Chondrocyte (in vitro differentiated cells): ENCODE measurements around the gene DCDC2C. TPM values are rescaled to one million over a fixed set of nuclear protein-coding genes. Genes with fewer than 3 reads are reported as not detected.

ENCODE experiments used
- DNase-seq: peaks from one replicate; pipeline ENCODE4 v3.0.0; 2021; ENCODE audit warnings: mixed read lengths, low spot score
- H3K27ac Mint-ChIP-seq: one replicate; pipeline ENCODE4 v1.8.0; 2021; ENCODE audit warnings: mild to moderate bottlenecking, moderate library complexity, mixed read lengths; ENCODE audit not compliant: unreplicated experiment
- H3K27me3 Mint-ChIP-seq: 2 replicates; pipeline ENCODE4 v1.8.0; 2021; ENCODE audit warnings: low read depth, mixed read lengths
- H3K36me3 Mint-ChIP-seq: 2 replicates; pipeline ENCODE4 v1.8.0; 2021; ENCODE audit warnings: low read depth, mixed read lengths
- H3K4me1 Mint-ChIP-seq: 2 replicates; pipeline ENCODE4 v1.8.0; 2021; ENCODE audit warnings: low read depth, mild to moderate bottlenecking, mixed read lengths
- H3K4me3 Mint-ChIP-seq: one replicate; pipeline ENCODE4 v1.8.0; 2021; ENCODE audit warnings: mild to moderate bottlenecking, moderate library complexity, mixed read lengths; ENCODE audit not compliant: unreplicated experiment
- H3K9me3 Mint-ChIP-seq: 2 replicates; pipeline ENCODE4 v1.8.0; 2021; ENCODE audit warnings: low read depth, mixed read lengths
- CTCF ChIP-seq: fragments of 200-600 bp; sonication (generic); IDR thresholded peaks from 2 replicates; pipeline ENCODE4 v1.5.0; 2021; ENCODE audit warnings: antibody characterized with exemption, mild to moderate bottlenecking, moderate library complexity
- total RNA-seq: library from RNA; stranded (reverse); gene quantifications from 3 replicates; pipeline ENCODE4 v1.2.1, GENCODE V29; 2021

The DCDC2C gene
- total RNA-seq, 1 donor from 2014 or later = not detected

- TF ChIP-seq CTCF = no peak
- no peak for DNase-seq
- Mint-ChIP-seq H3K27ac (no peak overlapping the region), H3K4me3 (no peak overlapping the region), H3K9me3 (peaks cover 26% of the 10 kb centered on the region), H3K4me1 (no peaks in the 10 kb centered on the region), H3K27me3 (peaks cover 30% of the 10 kb centered on the region), H3K36me3 (peaks cover 6% of the 10 kb centered on the region)
Measured at GRCh38 chr2:3848776-3849175, 145.4 kb downstream of the DCDC2C start.

GRCh38 chr2:3849213-3849612 lies 145.8 kb downstream of the DCDC2C start:
- Mint-ChIP-seq H3K27me3 (peaks cover 30% of the 10 kb centered on the region), H3K36me3 (peaks cover 6% of the 10 kb centered on the region), H3K4me1 (no peaks in the 10 kb centered on the region), H3K27ac (no peak overlapping the region), H3K4me3 (no peak overlapping the region), H3K9me3 (peaks cover 30% of the 10 kb centered on the region)
- DNase-seq = no peak
- TF ChIP-seq CTCF = no peak

- no peaks in the 10 kb centered on the region for H3K4me1 Mint-ChIP-seq
- H3K4me3 Mint-ChIP-seq = no peak overlapping the region
Measured at GRCh38 chr2:3857576-3857975, 154.2 kb downstream of the DCDC2C start.

GRCh38 chr2:3864943-3865865 lies 161.8 kb downstream of the DCDC2C start:
- Mint-ChIP-seq H3K9me3 (no peaks in the 10 kb centered on the region), H3K27me3 (no peaks in the 10 kb centered on the region), H3K27ac (no peak overlapping the region), H3K4me1 (no peaks in the 10 kb centered on the region), H3K36me3 (no peaks in the 10 kb centered on the region), H3K4me3 (no peak overlapping the region)
- DNase-seq = no peak
- TF ChIP-seq CTCF = no peak

More at GRCh38 chr2:3857576-3857975, 154.2 kb downstream of the DCDC2C start:
- Mint-ChIP-seq H3K27me3 (peaks cover 5% of the 10 kb centered on the region), H3K9me3 (peaks cover 21% of the 10 kb centered on the region), H3K27ac (no peak overlapping the region), H3K36me3 (peaks cover 3% of the 10 kb centered on the region)
- no peak for DNase-seq
- TF ChIP-seq CTCF = no peak

GRCh38 chr2:3867469-3867868 lies 164.1 kb downstream of the DCDC2C start:
- no peak for DNase-seq
- Mint-ChIP-seq H3K9me3 (no peaks in the 10 kb centered on the region), H3K27me3 (no peaks in the 10 kb centered on the region), H3K36me3 (no peaks in the 10 kb centered on the region), H3K4me3 (no peak overlapping the region), H3K4me1 (no peaks in the 10 kb centered on the region), H3K27ac (no peak overlapping the region)
- no peak for TF ChIP-seq CTCF
